Mucosa of rectum (tissue), 2 donors: ENCODE measurements around the gene THSD7A.

Experiments used
- H3K27ac ChIP-seq, 2 donors: one replicate each; pipeline ENCODE4 v1.7.0; 2013; ENCODE audit warnings: inconsistent platforms in 2 of 2, low read depth in 2 of 2, low read length in 2 of 2
- H3K27me3 ChIP-seq, 2 donors: one replicate each; pipeline ENCODE4 v1.7.0; 2013; ENCODE audit warnings: low read length in 2 of 2; ENCODE audit not compliant: control insufficient read depth in 2 of 2, insufficient read depth in 2 of 2
- H3K36me3 ChIP-seq, 2 donors: one replicate each; pipeline ENCODE4 v1.7.0; 2013; ENCODE audit warnings: low read length in 2 of 2; ENCODE audit not compliant: control insufficient read depth in 2 of 2, insufficient read depth in 2 of 2
- H3K4me1 ChIP-seq, 2 donors: one replicate each; pipeline ENCODE4 v1.7.0; 2013; ENCODE audit warnings: low read length in 2 of 2, mild to moderate bottlenecking in 1 of 2; ENCODE audit not compliant: control insufficient read depth in 2 of 2, insufficient read depth in 2 of 2
- H3K4me3 ChIP-seq, 2 donors: one replicate each; pipeline ENCODE4 v1.7.0; 2013; ENCODE audit warnings: low read length in 2 of 2
- H3K9ac ChIP-seq, 2 donors: one replicate each; pipeline ENCODE4 v1.7.0; 2013; ENCODE audit warnings: low read length in 2 of 2, low read depth in 1 of 2, mild to moderate bottlenecking in 1 of 2
- H3K9me3 ChIP-seq, 2 donors: one replicate each; pipeline ENCODE4 v1.7.0; 2013; ENCODE audit warnings: low read length in 2 of 2; ENCODE audit not compliant: control insufficient read depth in 2 of 2
- donor health status: healthy.
- donor health status: Normal muscosa, but diverticular disease.

THSD7A gene

DNA sequence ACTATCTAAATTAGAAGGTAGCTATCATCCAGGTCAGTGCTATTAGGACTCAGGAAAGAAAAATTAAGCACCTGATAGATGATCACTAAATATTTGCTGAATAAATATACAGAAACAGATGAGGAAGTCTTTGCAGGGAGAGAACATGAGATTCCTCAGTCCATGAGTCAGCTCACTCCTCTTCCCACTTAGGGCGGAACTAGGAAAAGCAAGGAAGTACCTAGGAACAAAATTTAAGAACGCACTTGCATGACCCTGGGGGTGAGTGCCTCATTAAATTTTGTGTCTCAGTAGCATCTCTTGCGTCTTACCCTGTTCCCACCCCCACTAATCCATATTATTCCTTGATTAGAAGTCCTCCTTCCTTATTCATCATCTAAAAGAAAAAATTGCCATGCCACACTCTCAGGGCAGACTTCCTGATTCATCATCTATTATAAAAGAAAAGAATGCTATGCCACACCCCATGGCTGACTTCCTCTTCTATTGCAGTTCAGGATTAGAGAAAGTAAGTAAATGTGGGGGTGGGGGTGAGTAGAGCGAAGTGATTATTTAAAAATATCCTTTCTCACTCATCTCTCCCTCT, 208.8 kb downstream of the THSD7A start:
- Histone ChIP-seq H3K36me3 (no peaks in the 10 kb centered on the region), H3K4me3 (no peak overlapping the region), H3K27me3 (no peaks in the 10 kb centered on the region)

GRCh38 chr7:11620406-11621253, 211.4 kb downstream of the THSD7A start:
- Histone ChIP-seq H3K4me1 (no peaks in the 10 kb centered on the region), H3K27ac (no peak overlapping the region), H3K9me3 (no peaks in the 10 kb centered on the region), H3K27me3 (no peaks in the 10 kb centered on the region), H3K4me3 (no peak overlapping the region), H3K36me3 (no peaks in the 10 kb centered on the region), H3K9ac (no peak overlapping the region)

More for the DNA sequence above, 208.8 kb downstream of the THSD7A start:
- no peaks in the 10 kb centered on the region for H3K9me3 ChIP-seq
- no peak overlapping the region for H3K9ac ChIP-seq
- H3K27ac ChIP-seq = no peak overlapping the region
- H3K4me1 ChIP-seq = no peaks in the 10 kb centered on the region

- H3K36me3 ChIP-seq = no peaks in the 10 kb centered on the region
- H3K4me3 ChIP-seq = no peak overlapping the region
- no peaks in the 10 kb centered on the region for H3K9me3 ChIP-seq
- no peaks in the 10 kb centered on the region for H3K4me1 ChIP-seq
- H3K9ac ChIP-seq = no peak overlapping the region
- H3K27ac ChIP-seq = no peak overlapping the region
- no peaks in the 10 kb centered on the region for H3K27me3 ChIP-seq
Observed at GRCh38 chr7:11616466-11616865, 215.5 kb downstream of the THSD7A start.

- Histone ChIP-seq H3K36me3 (no peaks in the 10 kb centered on the region), H3K27me3 (no peaks in the 10 kb centered on the region), H3K4me3 (no peak overlapping the region), H3K4me1 (no peaks in the 10 kb centered on the region), H3K9ac (no peak overlapping the region), H3K9me3 (no peaks in the 10 kb centered on the region), H3K27ac (no peak overlapping the region)
Observed at GRCh38 chr7:11615174-11615573, 216.8 kb downstream of the THSD7A start.

GRCh38 chr7:11613292-11613930, 218.6 kb downstream of the THSD7A start:
- Histone ChIP-seq H3K4me3 (no peak overlapping the region), H3K9ac (no peak overlapping the region), H3K27ac (no peak overlapping the region), H3K27me3 (no peaks in the 10 kb centered on the region), H3K9me3 (no peaks in the 10 kb centered on the region), H3K4me1 (no peaks in the 10 kb centered on the region), H3K36me3 (no peaks in the 10 kb centered on the region)

- Histone ChIP-seq H3K36me3 (no peaks in the 10 kb centered on the region), H3K27me3 (no peaks in the 10 kb centered on the region), H3K4me1 (no peaks in the 10 kb centered on the region), H3K27ac (no peak overlapping the region), H3K9ac (no peak overlapping the region), H3K9me3 (no peaks in the 10 kb centered on the region), H3K4me3 (no peak overlapping the region)
Observed at GRCh38 chr7:11612737-11613136, 219.3 kb downstream of the THSD7A start.

- no peak overlapping the region for H3K27ac ChIP-seq
- H3K27me3 ChIP-seq = no peaks in the 10 kb centered on the region
- no peak overlapping the region for H3K4me3 ChIP-seq
- H3K9ac ChIP-seq = no peak overlapping the region
- no peaks in the 10 kb centered on the region for H3K36me3 ChIP-seq
- H3K4me1 ChIP-seq = no peaks in the 10 kb centered on the region
- H3K9me3 ChIP-seq = no peaks in the 10 kb centered on the region
Observed at GRCh38 chr7:11609096-11609670, 222.8 kb downstream of the THSD7A start.

- H3K4me1 ChIP-seq = no peaks in the 10 kb centered on the region
- H3K4me3 ChIP-seq = no peak overlapping the region
- H3K9ac ChIP-seq = no peak overlapping the region
- H3K36me3 ChIP-seq = no peaks in the 10 kb centered on the region
- no peaks in the 10 kb centered on the region for H3K27me3 ChIP-seq
- H3K27ac ChIP-seq = no peak overlapping the region
- no peaks in the 10 kb centered on the region for H3K9me3 ChIP-seq
Observed at GRCh38 chr7:11607686-11608085, 224.3 kb downstream of the THSD7A start.

- no peak overlapping the region for H3K27ac ChIP-seq
- H3K9me3 ChIP-seq = no peaks in the 10 kb centered on the region
- H3K4me3 ChIP-seq = no peak overlapping the region
Observed at GRCh38 chr7:11605749-11606148, 226.2 kb downstream of the THSD7A start.

GRCh38 chr7:11604505-11604904, 227.5 kb downstream of the THSD7A start:
- Histone ChIP-seq H3K27ac (no peak overlapping the region), H3K9ac (no peak overlapping the region), H3K27me3 (no peaks in the 10 kb centered on the region), H3K4me1 (no peaks in the 10 kb centered on the region), H3K9me3 (no peaks in the 10 kb centered on the region), H3K36me3 (no peaks in the 10 kb centered on the region), H3K4me3 (no peak overlapping the region)

More at GRCh38 chr7:11605749-11606148, 226.2 kb downstream of the THSD7A start:
- Histone ChIP-seq H3K36me3 (no peaks in the 10 kb centered on the region), H3K9ac (no peak overlapping the region), H3K27me3 (no peaks in the 10 kb centered on the region), H3K4me1 (no peaks in the 10 kb centered on the region)
